Measurements from ENCODE around the gene KXD1.
A peak's percentile ranks its signal among the peaks of the same experiment; 100 is the strongest.
"Not testable (repeated sequence)": the region's sequence is repeated elsewhere in the genome, so short reads cannot be mapped to it uniquely, and the experiment has no call there.

KXD1 gene

GRCh38 chr19:18533058-18533457 is 24.6 kb upstream of the KXD1 start:
- no peak overlapping the region for H3K4me3 ChIP-seq (ENCODE audit: low read depth, low read length)

- no peak overlapping the region for H3K4me3 ChIP-seq (ENCODE audit: low read depth, low read length)
Measured at GRCh38 chr19:18536475-18536874, 21.2 kb upstream of the KXD1 start.

GRCh38 chr19:18537431-18537830 is 20.2 kb upstream of the KXD1 start:
- H3K4me3 ChIP-seq (ENCODE audit: low read depth, low read length) = no peak overlapping the region

GRCh38 chr19:18538115-18538514 is 19.6 kb upstream of the KXD1 start:
- H3K4me3 ChIP-seq (ENCODE audit: low read depth, low read length) = no peak overlapping the region

- H3K4me3 ChIP-seq (ENCODE audit: low read depth, low read length) = no peak overlapping the region
Measured at GRCh38 chr19:18539372-18539771, 18.3 kb upstream of the KXD1 start.

- H3K4me3 ChIP-seq (ENCODE audit: low read depth, low read length) = not testable (repeated sequence)
Measured at GRCh38 chr19:18540200-18540599, 17.5 kb upstream of the KXD1 start.

- H3K4me3 ChIP-seq (ENCODE audit: low read depth, low read length) = no peak overlapping the region
Measured at GRCh38 chr19:18541258-18541991, 16.2 kb upstream of the KXD1 start.

- H3K4me3 ChIP-seq (ENCODE audit: low read depth, low read length) = peak overlapping the region; percentile 53
Measured at GRCh38 chr19:18541992-18542940, 15.4 kb upstream of the KXD1 start.

GRCh38 chr19:18542941-18543813 is 14.5 kb upstream of the KXD1 start, which contains the start of gene FKBP8:
Gene FKBP8, minus strand, starts transcription at chr19:18543573. Its CDS starts 1,603 bp downstream, at chr19:18541970.
- H3K4me3 ChIP-seq (ENCODE audit: low read depth, low read length) = peak within 1 kb of the TSS; percentile 53

- H3K4me3 ChIP-seq (ENCODE audit: low read depth, low read length) = peak overlapping the region; percentile 30
Measured at GRCh38 chr19:18543814-18544475, 13.7 kb upstream of the KXD1 start.

- no peak overlapping the region for H3K4me3 ChIP-seq (ENCODE audit: low read depth, low read length)
Measured at GRCh38 chr19:18551631-18552030, 6.0 kb upstream of the KXD1 start.

- peak overlapping the region; percentile 75 for H3K4me3 ChIP-seq (ENCODE audit: low read depth, low read length)
Measured at GRCh38 chr19:18558202-18558555, 509 bp downstream of the KXD1 start.

GRCh38 chr19:18558604-18559003 is 934 bp downstream of the KXD1 start:
- no peak overlapping the region for H3K4me3 ChIP-seq (ENCODE audit: low read depth, low read length)

GRCh38 chr19:18559685-18560084 is 2.0 kb downstream of the KXD1 start:
- H3K4me3 ChIP-seq (ENCODE audit: low read depth, low read length) = no peak overlapping the region

- no peak overlapping the region for H3K4me3 ChIP-seq (ENCODE audit: low read depth, low read length)
Measured at GRCh38 chr19:18562086-18562485, 4.4 kb downstream of the KXD1 start.

GRCh38 chr19:18566953-18567352 is 9.3 kb downstream of the KXD1 start:
- H3K4me3 ChIP-seq (ENCODE audit: low read depth, low read length) = no peak overlapping the region

GRCh38 chr19:18568367-18568766 is 10.7 kb downstream of the KXD1 start:
- H3K4me3 ChIP-seq (ENCODE audit: low read depth, low read length) = no peak overlapping the region

GRCh38 chr19:18571564-18572344 is 14.1 kb downstream of the KXD1 start, which contains the start of gene UBA52:
Gene UBA52, plus strand, starts transcription at chr19:18571857. Its CDS starts 1,444 bp downstream, at chr19:18573301.
- peak within 1 kb of the TSS; percentile 100 for H3K4me3 ChIP-seq (ENCODE audit: low read depth, low read length)

- no peak overlapping the region for H3K4me3 ChIP-seq (ENCODE audit: low read depth, low read length)
Measured at GRCh38 chr19:18574691-18575291, 17.1 kb downstream of the KXD1 start.
